PC-9 (cell line): ENCODE data around the gene SERINC5.

Experiments used
- EZH2 ChIP-seq: fragments of 200-600 bp; sonication (generic); IDR thresholded peaks from 2 replicates; pipeline ENCODE4 v1.8.0; 2017; ENCODE audit warnings: antibody characterized with exemption, low read depth
- TF ChIP-seq, protein P1 (sequence below): fragments of 200-600 bp; sonication (generic); conservative IDR thresholded peaks from 2 replicates; pipeline ENCODE4 v1.6.1; 2017; ENCODE audit warnings: mixed run types, antibody characterized with exemption, mild to moderate bottlenecking, moderate library complexity

DNA sequence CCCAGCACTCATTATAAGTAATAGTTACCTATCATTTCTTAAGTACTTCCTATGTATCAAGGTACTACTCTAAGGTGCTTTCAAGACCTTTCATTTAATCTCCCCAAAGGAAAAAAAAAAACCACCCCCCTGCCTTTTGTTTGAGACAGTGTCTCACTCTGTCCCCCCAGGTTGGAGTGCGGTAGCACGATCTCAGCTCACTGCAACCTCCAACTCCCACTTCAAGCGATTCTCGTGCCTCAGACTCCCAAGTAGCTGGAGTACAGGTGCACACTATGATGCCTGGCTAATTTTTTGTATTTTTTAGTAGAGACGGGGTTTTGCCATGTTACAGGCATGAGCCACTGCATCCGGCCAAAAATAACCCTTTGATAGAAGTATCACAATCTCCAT, 29.9 kb downstream of the SERINC5 start:
- TF ChIP-seq, protein P1, sequence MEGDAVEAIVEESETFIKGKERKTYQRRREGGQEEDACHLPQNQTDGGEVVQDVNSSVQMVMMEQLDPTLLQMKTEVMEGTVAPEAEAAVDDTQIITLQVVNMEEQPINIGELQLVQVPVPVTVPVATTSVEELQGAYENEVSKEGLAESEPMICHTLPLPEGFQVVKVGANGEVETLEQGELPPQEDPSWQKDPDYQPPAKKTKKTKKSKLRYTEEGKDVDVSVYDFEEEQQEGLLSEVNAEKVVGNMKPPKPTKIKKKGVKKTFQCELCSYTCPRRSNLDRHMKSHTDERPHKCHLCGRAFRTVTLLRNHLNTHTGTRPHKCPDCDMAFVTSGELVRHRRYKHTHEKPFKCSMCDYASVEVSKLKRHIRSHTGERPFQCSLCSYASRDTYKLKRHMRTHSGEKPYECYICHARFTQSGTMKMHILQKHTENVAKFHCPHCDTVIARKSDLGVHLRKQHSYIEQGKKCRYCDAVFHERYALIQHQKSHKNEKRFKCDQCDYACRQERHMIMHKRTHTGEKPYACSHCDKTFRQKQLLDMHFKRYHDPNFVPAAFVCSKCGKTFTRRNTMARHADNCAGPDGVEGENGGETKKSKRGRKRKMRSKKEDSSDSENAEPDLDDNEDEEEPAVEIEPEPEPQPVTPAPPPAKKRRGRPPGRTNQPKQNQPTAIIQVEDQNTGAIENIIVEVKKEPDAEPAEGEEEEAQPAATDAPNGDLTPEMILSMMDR: no peak
- no peak for TF ChIP-seq EZH2
